Heart left ventricle (tissue), 16 donors: ENCODE measurements around the gene ZDHHC14. TPM values are rescaled to one million over a fixed set of nuclear protein-coding genes. Genes with fewer than 3 reads are reported as not detected.

Experiments
- ATAC-seq, 4 donors: fragments of 200-7000 bp; cut with Tn5 transposase; one replicate each; pipeline ENCODE4 v1.9.1; 2020 to 2022; ENCODE audit warnings: moderate library complexity in 4 of 4, mild to moderate bottlenecking in 3 of 4, moderate number of reproducible peaks in 1 of 4
- DNase-seq, 5 donors: peaks; one replicate each; pipeline ENCODE4 v3.0.0-alpha.2; 2020
- H3K27ac ChIP-seq, 12 donors: fragments of 200-600 bp; sonication (generic) in 4 of 12; one replicate each; pipeline versions ENCODE4 v1.5.0 to v1.8.0; 2016 to 2022; ENCODE audit warnings: mild to moderate bottlenecking in 2 of 12
- H3K27me3 ChIP-seq, 9 donors: fragments of 200-600 bp; sonication (generic) in 2 of 9; one replicate each; pipeline versions ENCODE4 v1.5.1 to v1.8.0; 2016 to 2022; ENCODE audit warnings: mild to moderate bottlenecking in 3 of 9
- H3K36me3 ChIP-seq, 9 donors: fragments of 200-600 bp; sonication (generic) in 2 of 9; one replicate each; pipeline versions ENCODE4 v1.5.0 to v1.8.0; 2018 to 2022; ENCODE audit warnings: mild to moderate bottlenecking in 2 of 9
- H3K4me1 ChIP-seq, 12 donors: fragments of 200-600 bp; sonication (generic) in 4 of 12; one replicate each; pipeline versions ENCODE4 v1.5.0 to v1.8.0; 2016 to 2022; ENCODE audit warnings: mild to moderate bottlenecking in 3 of 12
- H3K4me3 ChIP-seq, 12 donors: fragments of 200-600 bp; sonication (generic) in 4 of 12; one replicate each; pipeline versions ENCODE4 v1.5.0 to v1.8.0; 2017 to 2022; ENCODE audit warnings: mild to moderate bottlenecking in 9 of 12, moderate library complexity in 4 of 12
- H3K9me3 ChIP-seq, 12 donors: fragments of 200-600 bp; sonication (generic) in 4 of 12; one replicate each; pipeline versions ENCODE4 v1.5.0 to v1.8.0; 2016 to 2022; ENCODE audit warnings: mild to moderate bottlenecking in 1 of 12
- CTCF ChIP-seq, 12 donors: fragments of 200-600 bp; sonication (generic) in 4 of 12; IDR thresholded peaks; one replicate each; pipeline versions ENCODE4 v1.5.0 to v1.8.0; 2018 to 2022; ENCODE audit warnings: antibody characterized with exemption in 12 of 12, mild to moderate bottlenecking in 5 of 12
- POLR2A ChIP-seq, 2 donors: fragments of 450-650 bp; IDR thresholded peaks; one replicate each; pipeline ENCODE4 v1.6.1; 2017; ENCODE audit warnings: antibody characterized with exemption in 2 of 2, mild to moderate bottlenecking in 2 of 2, moderate library complexity in 2 of 2
- WGBS, 4 donors: extraction: QIAGEN DNeasy Blood & Tissue Kit in 2 of 4; methylation state at CpG; one replicate each; pipeline versions ENCODE4 v1.1.5 to v1.1.7; 2013 to 2018; 5-methylcytosine and 5-hydroxymethylcytosine counted together
- intact Hi-C, 10 donors: fragments of 100-400 bp; cut with DNase I; formaldehyde crosslinking; loops; one replicate each; pipeline versions ENCODE4 v1.11.1 to v1.14.2; 2022
- polyA plus RNA-seq, 2 donors: library from polyadenylated mRNA; stranded (reverse); fragments of 200-250 nt; gene quantifications; one replicate each; pipeline ENCODE4 v1.2.3, GENCODE V29; 2013
- total RNA-seq, 9 donors: library from RNA; depleted of rRNA in 2 of 9; stranded (reverse); fragments of >200 nt in 2 of 9; fragmentation: NEBNext Ultra II Directional in 3 of 9; extraction: Animal tissue kit (Norgen Biotek cat#: 25700) in 3 of 9; gene quantifications; one replicate each; pipeline versions ENCODE4 v1.1.0 to v1.2.4, GENCODE V29; 2016 to 2023
- donor health status: ischemic (EF 13 %, LVEDD 7.1; RV severe dilation, severe dysfunction).
- donor health status: healthy with polysubstance abuse.
- donor health status: DM: no; HTN: yes; CAD: no.
- donor health status: DM: no; HTN: no; CAD: no.
- donor health status: ischemic (EF 25% LVEDD 6.9; RV normal size, moderate dysfunction).
- donor health status: ischemic (EF 25% LVEDD 5.7; RV mildly dilated, moderate dysfunction).
- donor health status: healthy.
- donor health status: DM: yes; HTN: yes; CAD: no.
- donor health status: ischemic (EF 35%, LVEDD 5.7; RV mildly dilated, moderate dysfunction).
- donor health status: nonischemic (EF 11% LVEDD 7.7; RV severe dilation, severe dysfunction).
- donor health status: DM: yes; HTN: yes; CAD: no.
- donor health status: PGD.
- donor health status: ischemic (EF 29% LVEDD 5.4; RV normal size, mild dysfunction).
- donor health status: nonischemic (EF 23%, LVEDD 6.1; RV moderate dilation, normal function).

ZDHHC14 gene
- total and polyA plus RNA-seq, 11 donors: 7.0 to 25.8 (median 15.4) TPM

GRCh38 chr6:157713451-157714152 is 332.6 kb downstream of the ZDHHC14 start:
- peak overlapping the region in 1 of 12 donors; percentile 31 for H3K27ac ChIP-seq
- no peak overlapping the region for H3K4me3 ChIP-seq
- peak in 1 of 5 donors; percentile 50 for DNase-seq
- peak; percentile 54 to 64 (median 62) for ATAC-seq
- no peaks in the 10 kb centered on the region for H3K9me3 ChIP-seq
- no peaks in the 10 kb centered on the region for H3K36me3 ChIP-seq
- WGBS, 4 donors: 59 to 81% (median 65%) methylated on average over 12 of the region's 12 CpGs
- H3K27me3 ChIP-seq: no peaks in the 10 kb centered on the region
- peaks cover 0 to 24% (median 13%) of the 10 kb centered on the region in 12 donors for H3K4me1 ChIP-seq
- TF ChIP-seq POLR2A (IDR thresholded peaks at IDR 0.05): no peak
- TF ChIP-seq CTCF (IDR thresholded peaks at IDR 0.05): no peak
- intact Hi-C loops: no loop called here

- peak in 2 of 4 donors; percentile 1 to 3 for ATAC-seq
- Histone ChIP-seq H3K36me3 (no peaks in the 10 kb centered on the region), H3K27me3 (no peaks in the 10 kb centered on the region), H3K4me1 (peaks cover 0 to 28% (median 14%) of the 10 kb centered on the region in 12 donors), H3K9me3 (no peaks in the 10 kb centered on the region), H3K4me3 (no peak overlapping the region), H3K27ac (peak overlapping the region in 1 of 12 donors; percentile 31)
- intact Hi-C loops: no loop called here
- TF ChIP-seq CTCF (IDR thresholded peaks at IDR 0.05): no peak
- TF ChIP-seq POLR2A (IDR thresholded peaks at IDR 0.05): no peak
- 25 to 62% (median 49%) methylated on average over 1 of the region's 1 CpG for WGBS, 4 donors
- no peak for DNase-seq
Measured at GRCh38 chr6:157714153-157714490, 333.1 kb downstream of the ZDHHC14 start.

GRCh38 chr6:157715728-157716164 is 334.8 kb downstream of the ZDHHC14 start:
- Histone ChIP-seq H3K4me3 (no peak overlapping the region), H3K27ac (peak overlapping the region in 11 of 12 donors; percentile 5 to 84 (median 52)), H3K27me3 (no peaks in the 10 kb centered on the region), H3K4me1 (peaks cover 0 to 33% (median 18%) of the 10 kb centered on the region in 12 donors), H3K36me3 (no peaks in the 10 kb centered on the region), H3K9me3 (no peaks in the 10 kb centered on the region)
- intact Hi-C loops: no loop called here
- TF ChIP-seq CTCF (IDR thresholded peaks at IDR 0.05) (no peak), POLR2A (IDR thresholded peaks at IDR 0.05) (no peak)
- ATAC-seq (peak; percentile 48 to 85 (median 84)), DNase-seq (peak; percentile 63 to 84 (median 69))
- WGBS, 4 donors: 56 to 82% (median 74%) methylated on average over 6 of the region's 6 CpGs

- WGBS, 4 donors: 86 to 92% (median 90%) methylated on average over 12 of the region's 12 CpGs
- H3K4me1 ChIP-seq: peaks cover 0 to 33% (median 18%) of the 10 kb centered on the region in 12 donors
- H3K9me3 ChIP-seq: no peaks in the 10 kb centered on the region
- H3K27ac ChIP-seq: peak overlapping the region in 11 of 12 donors; percentile 5 to 84 (median 45)
- H3K27me3 ChIP-seq: no peaks in the 10 kb centered on the region
- ATAC-seq: no peak
- intact Hi-C loops: no loop called here
- no peak overlapping the region for H3K4me3 ChIP-seq
- DNase-seq: no peak
- no peaks in the 10 kb centered on the region for H3K36me3 ChIP-seq
- TF ChIP-seq CTCF (IDR thresholded peaks at IDR 0.05): no peak
- no peak for TF ChIP-seq POLR2A (IDR thresholded peaks at IDR 0.05)
Measured at GRCh38 chr6:157716251-157716995, 335.4 kb downstream of the ZDHHC14 start.
